ENCODE measurements around the gene MYBPH.

DNA sequence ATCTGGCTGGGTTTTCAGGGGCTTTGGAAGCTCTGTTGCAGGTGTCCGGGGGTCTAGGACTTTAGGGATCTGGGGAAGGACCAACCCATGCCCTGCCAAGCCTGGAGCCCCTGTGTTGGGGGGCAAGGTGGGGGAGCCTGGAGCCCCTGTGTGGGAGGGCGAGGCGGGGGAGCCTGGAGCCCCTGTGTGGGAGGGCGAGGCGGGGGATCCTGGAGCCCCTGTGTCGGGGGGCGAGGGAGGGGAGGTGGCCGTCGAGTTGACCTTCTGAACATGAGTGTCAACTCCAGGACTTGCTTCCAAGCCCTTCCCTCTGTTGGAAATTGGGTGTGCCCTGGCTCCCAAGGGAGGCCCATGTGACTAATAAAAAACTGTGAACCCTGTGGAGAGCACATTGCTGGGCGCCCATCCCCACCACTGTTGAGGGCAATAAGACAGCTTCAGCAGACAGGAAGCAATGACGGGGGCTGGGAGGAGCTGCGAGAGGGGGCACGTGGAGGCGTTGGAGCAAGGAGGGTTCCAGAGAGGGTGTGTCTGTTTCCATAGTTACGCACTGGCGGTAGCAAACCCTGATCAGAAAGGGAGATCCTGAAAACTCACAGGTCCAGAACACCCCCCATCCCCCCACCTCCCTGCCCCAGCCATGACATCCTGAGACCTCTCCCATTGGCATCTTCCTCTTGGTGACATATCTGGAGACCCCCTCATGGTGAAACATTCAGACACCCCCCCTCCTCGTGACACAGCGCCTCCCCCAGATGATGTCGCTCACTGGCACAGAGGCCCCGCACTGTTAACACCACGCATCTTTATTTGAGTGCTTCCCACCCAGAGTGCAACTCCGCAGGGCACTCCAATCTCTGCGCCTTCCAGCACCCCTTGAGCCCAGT, 8.4 kb downstream of the MYBPH start:
- TF ChIP-seq NR1H2 (CRISPR knock-in tag; IDR thresholded peaks at IDR 0.05; ENCODE audit: borderline replicate concordance, low read depth), result no peak
- no peak for TF ChIP-seq ZMYM3 (CRISPR knock-in tag; IDR thresholded peaks at IDR 0.05)
- TF ChIP-seq, protein P1, sequence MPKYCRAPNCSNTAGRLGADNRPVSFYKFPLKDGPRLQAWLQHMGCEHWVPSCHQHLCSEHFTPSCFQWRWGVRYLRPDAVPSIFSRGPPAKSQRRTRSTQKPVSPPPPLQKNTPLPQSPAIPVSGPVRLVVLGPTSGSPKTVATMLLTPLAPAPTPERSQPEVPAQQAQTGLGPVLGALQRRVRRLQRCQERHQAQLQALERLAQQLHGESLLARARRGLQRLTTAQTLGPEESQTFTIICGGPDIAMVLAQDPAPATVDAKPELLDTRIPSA (CRISPR knock-in tag; IDR thresholded peaks at IDR 0.05; ENCODE audit: borderline replicate concordance), result no peak
- TF ChIP-seq MXD4 (CRISPR knock-in tag; IDR thresholded peaks at IDR 0.05), result no peak
- no peak for TF ChIP-seq POLR2A (IDR thresholded peaks at IDR 0.05; ENCODE audit: insufficient read depth in 1 of 2, low read depth in 2 of 2, low read length in 2 of 2)
- TF ChIP-seq, protein P2, sequence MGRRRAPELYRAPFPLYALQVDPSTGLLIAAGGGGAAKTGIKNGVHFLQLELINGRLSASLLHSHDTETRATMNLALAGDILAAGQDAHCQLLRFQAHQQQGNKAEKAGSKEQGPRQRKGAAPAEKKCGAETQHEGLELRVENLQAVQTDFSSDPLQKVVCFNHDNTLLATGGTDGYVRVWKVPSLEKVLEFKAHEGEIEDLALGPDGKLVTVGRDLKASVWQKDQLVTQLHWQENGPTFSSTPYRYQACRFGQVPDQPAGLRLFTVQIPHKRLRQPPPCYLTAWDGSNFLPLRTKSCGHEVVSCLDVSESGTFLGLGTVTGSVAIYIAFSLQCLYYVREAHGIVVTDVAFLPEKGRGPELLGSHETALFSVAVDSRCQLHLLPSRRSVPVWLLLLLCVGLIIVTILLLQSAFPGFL (CRISPR knock-in tag; IDR thresholded peaks at IDR 0.05), result no peak

All from HepG2 (cell line).